Body of pancreas (tissue), 4 donors: ENCODE results near the gene RNF212B.

Experiments
- POLR2A ChIP-seq, 3 donors: fragments of 450-650 bp; IDR thresholded peaks; one replicate each; pipeline ENCODE4 v1.6.1; 2016; ENCODE audit warnings: antibody characterized with exemption in 3 of 3, mild to moderate bottlenecking in 2 of 3
- TF ChIP-seq, protein P1 (sequence below), 7 experiments: fragments of 450-650 bp in 4 of 7; fragments of 200-600 bp in 3 of 7; sonication (generic) in 3 of 7; IDR thresholded peaks; one replicate each; pipeline ENCODE4 v1.5.1; 2016 to 2019; ENCODE audit warnings: antibody characterized with exemption in 7 of 7

GRCh38 chr14:23259426-23259825 is 21.7 kb downstream of the RNF212B start:
- no peak for TF ChIP-seq POLR2A (IDR thresholded peaks at IDR 0.05)
- TF ChIP-seq, protein P1, sequence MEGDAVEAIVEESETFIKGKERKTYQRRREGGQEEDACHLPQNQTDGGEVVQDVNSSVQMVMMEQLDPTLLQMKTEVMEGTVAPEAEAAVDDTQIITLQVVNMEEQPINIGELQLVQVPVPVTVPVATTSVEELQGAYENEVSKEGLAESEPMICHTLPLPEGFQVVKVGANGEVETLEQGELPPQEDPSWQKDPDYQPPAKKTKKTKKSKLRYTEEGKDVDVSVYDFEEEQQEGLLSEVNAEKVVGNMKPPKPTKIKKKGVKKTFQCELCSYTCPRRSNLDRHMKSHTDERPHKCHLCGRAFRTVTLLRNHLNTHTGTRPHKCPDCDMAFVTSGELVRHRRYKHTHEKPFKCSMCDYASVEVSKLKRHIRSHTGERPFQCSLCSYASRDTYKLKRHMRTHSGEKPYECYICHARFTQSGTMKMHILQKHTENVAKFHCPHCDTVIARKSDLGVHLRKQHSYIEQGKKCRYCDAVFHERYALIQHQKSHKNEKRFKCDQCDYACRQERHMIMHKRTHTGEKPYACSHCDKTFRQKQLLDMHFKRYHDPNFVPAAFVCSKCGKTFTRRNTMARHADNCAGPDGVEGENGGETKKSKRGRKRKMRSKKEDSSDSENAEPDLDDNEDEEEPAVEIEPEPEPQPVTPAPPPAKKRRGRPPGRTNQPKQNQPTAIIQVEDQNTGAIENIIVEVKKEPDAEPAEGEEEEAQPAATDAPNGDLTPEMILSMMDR (IDR thresholded peaks at IDR 0.05): no peak
